Panc1 (cell line): Measurements from ENCODE around the gene RASD2. TPM values are rescaled to one million over a fixed set of nuclear protein-coding genes. Genes with fewer than 3 reads are reported as not detected.

Experiments
- ATAC-seq: fragments of 200-7000 bp; cut with Tn5 transposase; 2 replicates; pipeline ENCODE4 v1.9.1; 2020; ENCODE audit warnings: mild to moderate bottlenecking, moderate library complexity
- BruUV-seq: library from RNA; stranded (reverse); fragments of 400-500 nt; replicated peaks from 2 replicates; lab custom pipeline; 2021; lab: Mats Ljungman, UMichigan
- CTCF ChIA-PET: fragments of 300-600 bp; sonication (Branson Sonifier 250); formaldehyde crosslinking; loops from one replicate; lab custom pipeline; 2022; ENCODE audit warnings: antibody characterized with exemption; lab: Charles Lee
- POLR2A ChIA-PET: fragments of 300-600 bp; sonication (Branson Sonifier 250); formaldehyde crosslinking; loops from one replicate; lab custom pipeline; 2022; ENCODE audit warnings: antibody characterized with exemption; lab: Charles Lee
- DNase-seq: peaks from one replicate; pipeline ENCODE4 v3.0.0-alpha.2; 2010; ENCODE audit warnings: low read depth, low spot score
- H3K27ac ChIP-seq: 2 replicates; pipeline ENCODE4 v1.5.1; 2011; ENCODE audit warnings: mild to moderate bottlenecking, low read length, inconsistent platforms
- H3K27me3 ChIP-seq: fragments of 200-500 bp; sonication (Bioruptor generic); 2 replicates; pipeline ENCODE4 v1.6.0; 2014; ENCODE audit warnings: low read length, inconsistent platforms; ENCODE audit not compliant: control insufficient read depth, insufficient read depth
- H3K36me3 ChIP-seq: fragments of 200-500 bp; sonication (Bioruptor generic); 2 replicates; pipeline ENCODE4 v1.5.1; 2014; ENCODE audit warnings: inconsistent platforms, mild to moderate bottlenecking, low read length, moderate library complexity; ENCODE audit not compliant: control insufficient read depth, insufficient read depth
- H3K4me1 ChIP-seq: 2 replicates; pipeline ENCODE4 v1.5.1; 2011; ENCODE audit warnings: inconsistent platforms, mild to moderate bottlenecking, low read length, moderate library complexity; ENCODE audit not compliant: control insufficient read depth, insufficient read depth
- H3K4me3 ChIP-seq, 2 experiments: 2 replicates each; pipeline ENCODE4 v1.5.1; 2011 to 2012; ENCODE audit warnings: low read depth in 2 of 2, low read length in 2 of 2, mild to moderate bottlenecking in 2 of 2, inconsistent platforms in 1 of 2, moderate library complexity in 1 of 2
- H3K9me3 ChIP-seq: fragments of 200-500 bp; sonication (Bioruptor generic); 2 replicates; pipeline ENCODE4 v1.5.1; 2014; ENCODE audit warnings: low read depth, mild to moderate bottlenecking, inconsistent platforms, low read length, moderate library complexity; ENCODE audit not compliant: control insufficient read depth, insufficient read depth
- POLR2AphosphoS5 ChIP-seq: IDR thresholded peaks from 2 replicates; pipeline ENCODE4 v1.6.1; 2012; ENCODE audit warnings: mild to moderate bottlenecking, low read depth, low read length, moderate library complexity
- SIN3A ChIP-seq: IDR thresholded peaks from 2 replicates; pipeline ENCODE4 v1.6.1; 2012; ENCODE audit warnings: low read depth, mild to moderate bottlenecking, low read length, moderate library complexity, borderline replicate concordance; ENCODE audit not compliant: insufficient read depth
- TCF7L2 ChIP-seq: IDR thresholded peaks from 2 replicates; pipeline ENCODE4 v1.6.1; 2011; ENCODE audit warnings: mild to moderate bottlenecking, low read depth, low read length, inconsistent platforms
- in situ Hi-C: cut with HindIII; loops from 2 replicates; pipeline ENCODE4 v1.10.0; 2016; ENCODE audit warnings: low sequenced_read_pairs, low pct_unique_long_range_greater_than_20kb
- intact Hi-C: fragments of 100-400 bp; cut with micrococcal nuclease; formaldehyde crosslinking; loops from one replicate; pipeline ENCODE4 v1.10.0; 2022; ENCODE audit not compliant: unreplicated experiment
- total RNA-seq: library from RNA; stranded (reverse); gene quantifications from one replicate; pipeline ENCODE4 v1.2.1, GENCODE V29; 2021; ENCODE audit not compliant: unreplicated experiment
- TF ChIP-seq, protein P1 (sequence below), 2 experiments: IDR thresholded peaks; 2 replicates each; pipeline ENCODE4 v1.6.1; 2011 to 2012; ENCODE audit warnings: low read depth in 2 of 2, control low read depth in 1 of 2, low read length in 1 of 2, mild to moderate bottlenecking in 1 of 2, moderate library complexity in 1 of 2; ENCODE audit not compliant: insufficient read depth in 1 of 2
- TF ChIP-seq, protein P2 (sequence below): fragments of 450-650 bp; IDR thresholded peaks from 2 replicates; pipeline ENCODE4 v1.5.1; 2017; ENCODE audit warnings: mild to moderate bottlenecking

Gene RASD2
- total RNA-seq, 1 experiment from 2014 or later, result 26.7 TPM

DNA sequence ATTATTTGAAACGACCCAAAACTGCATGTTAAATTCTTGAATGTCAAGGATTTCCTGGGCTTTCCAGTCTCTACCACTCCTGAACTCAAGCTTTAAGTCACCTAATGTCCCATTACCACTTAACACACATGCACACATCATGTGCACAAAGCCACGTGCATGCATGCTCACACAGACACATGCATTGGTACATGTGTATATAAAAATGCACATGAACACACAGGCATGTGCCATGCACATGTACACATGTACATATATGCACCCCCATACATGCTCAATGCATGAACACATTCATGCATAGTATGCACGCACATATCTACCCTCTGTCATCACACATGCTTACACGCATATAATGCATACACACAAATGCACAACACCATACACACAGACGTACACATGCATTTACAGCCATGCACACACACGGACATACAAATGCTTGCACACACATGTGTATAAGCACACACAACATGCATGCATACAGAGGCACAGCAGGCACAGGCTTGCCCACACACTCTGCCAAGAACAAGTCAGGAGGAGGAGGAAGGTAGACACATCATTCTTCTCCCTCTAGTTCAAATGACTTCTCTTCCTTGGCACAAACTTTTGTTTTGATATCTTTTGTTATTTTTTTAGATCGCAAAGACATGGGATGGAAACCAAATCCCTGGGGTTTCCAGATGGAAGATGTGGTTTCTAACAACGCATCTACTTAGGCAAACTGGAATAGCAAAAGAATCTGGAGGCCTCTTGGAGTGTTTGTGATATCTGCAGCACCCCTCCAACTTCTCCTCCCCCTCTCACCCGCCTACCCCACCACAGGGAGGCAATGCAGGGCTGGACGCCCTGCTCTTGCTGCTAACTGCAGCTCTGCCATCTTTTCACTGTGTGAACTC is 24.6 kb downstream of the RASD2 start:
- no peak for ATAC-seq
- no TSS peak for BruUV-seq
- Histone ChIP-seq H3K4me3 (no peak overlapping the region), H3K4me1 (peaks cover 36% of the 10 kb centered on the region), H3K27ac (no peak overlapping the region; the same call in 1 of the 2 replicates), H3K27me3 (no peaks in the 10 kb centered on the region), H3K9me3 (no peaks in the 10 kb centered on the region), H3K36me3 (no peaks in the 10 kb centered on the region)
- intact Hi-C loops, result no loop called here
- DNase-seq, result no peak
- in situ Hi-C loops, result no loop called here
- ChIA-PET CTCF (no interaction called here), POLR2A (no interaction called here)
- no peak for TF ChIP-seq POLR2AphosphoS5
- TF ChIP-seq SIN3A, result no peak
- TF ChIP-seq, protein P1, sequence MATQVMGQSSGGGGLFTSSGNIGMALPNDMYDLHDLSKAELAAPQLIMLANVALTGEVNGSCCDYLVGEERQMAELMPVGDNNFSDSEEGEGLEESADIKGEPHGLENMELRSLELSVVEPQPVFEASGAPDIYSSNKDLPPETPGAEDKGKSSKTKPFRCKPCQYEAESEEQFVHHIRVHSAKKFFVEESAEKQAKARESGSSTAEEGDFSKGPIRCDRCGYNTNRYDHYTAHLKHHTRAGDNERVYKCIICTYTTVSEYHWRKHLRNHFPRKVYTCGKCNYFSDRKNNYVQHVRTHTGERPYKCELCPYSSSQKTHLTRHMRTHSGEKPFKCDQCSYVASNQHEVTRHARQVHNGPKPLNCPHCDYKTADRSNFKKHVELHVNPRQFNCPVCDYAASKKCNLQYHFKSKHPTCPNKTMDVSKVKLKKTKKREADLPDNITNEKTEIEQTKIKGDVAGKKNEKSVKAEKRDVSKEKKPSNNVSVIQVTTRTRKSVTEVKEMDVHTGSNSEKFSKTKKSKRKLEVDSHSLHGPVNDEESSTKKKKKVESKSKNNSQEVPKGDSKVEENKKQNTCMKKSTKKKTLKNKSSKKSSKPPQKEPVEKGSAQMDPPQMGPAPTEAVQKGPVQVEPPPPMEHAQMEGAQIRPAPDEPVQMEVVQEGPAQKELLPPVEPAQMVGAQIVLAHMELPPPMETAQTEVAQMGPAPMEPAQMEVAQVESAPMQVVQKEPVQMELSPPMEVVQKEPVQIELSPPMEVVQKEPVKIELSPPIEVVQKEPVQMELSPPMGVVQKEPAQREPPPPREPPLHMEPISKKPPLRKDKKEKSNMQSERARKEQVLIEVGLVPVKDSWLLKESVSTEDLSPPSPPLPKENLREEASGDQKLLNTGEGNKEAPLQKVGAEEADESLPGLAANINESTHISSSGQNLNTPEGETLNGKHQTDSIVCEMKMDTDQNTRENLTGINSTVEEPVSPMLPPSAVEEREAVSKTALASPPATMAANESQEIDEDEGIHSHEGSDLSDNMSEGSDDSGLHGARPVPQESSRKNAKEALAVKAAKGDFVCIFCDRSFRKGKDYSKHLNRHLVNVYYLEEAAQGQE (IDR thresholded peaks at IDR 0.05; ENCODE audit: insufficient read depth in 1 of 2, low read depth in 2 of 2, low read length in 1 of 2), result no peak
- TF ChIP-seq, protein P2, sequence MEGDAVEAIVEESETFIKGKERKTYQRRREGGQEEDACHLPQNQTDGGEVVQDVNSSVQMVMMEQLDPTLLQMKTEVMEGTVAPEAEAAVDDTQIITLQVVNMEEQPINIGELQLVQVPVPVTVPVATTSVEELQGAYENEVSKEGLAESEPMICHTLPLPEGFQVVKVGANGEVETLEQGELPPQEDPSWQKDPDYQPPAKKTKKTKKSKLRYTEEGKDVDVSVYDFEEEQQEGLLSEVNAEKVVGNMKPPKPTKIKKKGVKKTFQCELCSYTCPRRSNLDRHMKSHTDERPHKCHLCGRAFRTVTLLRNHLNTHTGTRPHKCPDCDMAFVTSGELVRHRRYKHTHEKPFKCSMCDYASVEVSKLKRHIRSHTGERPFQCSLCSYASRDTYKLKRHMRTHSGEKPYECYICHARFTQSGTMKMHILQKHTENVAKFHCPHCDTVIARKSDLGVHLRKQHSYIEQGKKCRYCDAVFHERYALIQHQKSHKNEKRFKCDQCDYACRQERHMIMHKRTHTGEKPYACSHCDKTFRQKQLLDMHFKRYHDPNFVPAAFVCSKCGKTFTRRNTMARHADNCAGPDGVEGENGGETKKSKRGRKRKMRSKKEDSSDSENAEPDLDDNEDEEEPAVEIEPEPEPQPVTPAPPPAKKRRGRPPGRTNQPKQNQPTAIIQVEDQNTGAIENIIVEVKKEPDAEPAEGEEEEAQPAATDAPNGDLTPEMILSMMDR, result no peak
- no peak for TF ChIP-seq TCF7L2

DNA sequence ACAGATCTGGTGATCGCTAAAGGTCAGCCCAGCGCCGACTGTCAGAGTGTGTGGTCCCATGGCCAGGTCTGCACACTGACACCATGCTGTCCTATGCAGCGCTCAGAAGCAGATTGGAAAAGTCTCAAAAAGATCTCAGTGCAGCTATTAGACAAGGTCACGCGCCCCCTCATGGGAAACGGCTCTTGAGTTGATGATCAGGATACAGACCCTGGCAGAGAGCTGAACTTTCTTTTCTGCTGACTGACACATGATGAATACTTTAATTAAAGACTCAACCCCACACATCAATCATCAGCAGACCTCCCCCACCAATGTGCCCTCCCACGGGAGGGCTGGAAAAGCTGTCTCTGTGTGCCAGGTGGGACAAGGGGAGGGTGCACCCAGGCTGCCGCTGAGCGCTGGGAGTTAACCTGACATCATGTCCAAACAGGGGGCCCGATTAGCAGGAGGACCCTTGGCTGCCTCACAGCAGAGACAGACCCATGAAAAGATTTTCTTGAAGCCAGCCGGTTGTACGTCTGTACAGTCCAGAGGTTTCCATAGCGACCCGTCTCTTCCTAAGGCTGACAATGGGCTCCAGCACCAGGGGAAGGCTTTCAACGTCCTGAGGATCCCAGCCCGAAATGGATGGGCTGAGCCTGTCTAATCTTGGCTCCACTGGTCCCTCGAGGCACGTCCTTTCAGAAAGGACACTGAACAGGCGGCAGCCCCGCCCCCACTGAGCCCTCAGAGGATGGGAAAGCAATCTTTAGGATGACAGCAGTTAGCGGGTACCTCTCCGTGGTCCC is 26.9 kb downstream of the RASD2 start:
- ChIA-PET POLR2A (no interaction called here), CTCF (no interaction called here)
- no peaks in the 10 kb centered on the region for H3K36me3 ChIP-seq
- no peak overlapping the region for H3K4me3 ChIP-seq
- BruUV-seq, result no TSS peak
- in situ Hi-C loops, result no loop called here
- peaks cover 27% of the 10 kb centered on the region for H3K4me1 ChIP-seq
- intact Hi-C loops, result no loop called here
- no peak for ATAC-seq
- no peaks in the 10 kb centered on the region for H3K9me3 ChIP-seq
- no peak for DNase-seq
- TF ChIP-seq, protein P2, result no peak
- H3K27me3 ChIP-seq, result no peaks in the 10 kb centered on the region
- H3K27ac ChIP-seq, result peak overlapping the region; percentile 17; the same call in 1 of the 2 replicates
